ENCODE data around the gene ARRDC4. TPM values are rescaled to one million over a fixed set of nuclear protein-coding genes. Genes with fewer than 3 reads are reported as not detected.

The ARRDC4 gene
- total and polyA plus RNA-seq, 2 of the 8 experiments (the other 6 are each of a cell fraction or from before 2014, with no cell fraction given): 3.5 to 3.8 TPM

GRCh38 chr15:97966246-97966645 lies 5.7 kb downstream of the ARRDC4 start (continued):
- TF ChIP-seq BCL11A (IDR thresholded peaks at IDR 0.05; ENCODE audit: low read depth in 2 of 2, low read length in 2 of 2) (no peak), RFX5 (IDR thresholded peaks at IDR 0.05; ENCODE audit: borderline replicate concordance, low read depth, low read length) (no peak), JUND (IDR thresholded peaks at IDR 0.05; ENCODE audit: low read length) (no peak)

Measured in H1 (cell line).